H9 (cell line): ENCODE data around the gene DMP1. TPM values are rescaled to one million over a fixed set of nuclear protein-coding genes. Genes with fewer than 3 reads are reported as not detected.

ENCODE experiments used
- DNase-seq: peaks from one replicate; pipeline ENCODE4 v3.0.0-alpha.2; 2017
- H2AFZ ChIP-seq: one replicate; pipeline ENCODE4 v1.6.1; 2013; ENCODE audit warnings: mild to moderate bottlenecking, low read length, control low read depth, moderate library complexity
- H2AK5ac ChIP-seq: 2 replicates; pipeline ENCODE4 v1.6.1; 2013; ENCODE audit warnings: low read length, control low read depth, mixed read lengths; ENCODE audit not compliant: insufficient read length
- H2BK120ac ChIP-seq: one replicate; pipeline ENCODE4 v1.6.1; 2013; ENCODE audit warnings: low read depth, mild to moderate bottlenecking, low read length, control low read depth, inconsistent platforms; ENCODE audit not compliant: poor library complexity, severe bottlenecking
- H2BK12ac ChIP-seq: 2 replicates; pipeline ENCODE4 v1.6.1; 2013; ENCODE audit warnings: low read length, control low read depth, mixed read lengths, low read depth; ENCODE audit not compliant: insufficient read length
- H2BK15ac ChIP-seq: 2 replicates; pipeline ENCODE4 v1.6.1; 2013; ENCODE audit warnings: low read depth, low read length, control low read depth
- H2BK20ac ChIP-seq: one replicate; pipeline ENCODE4 v1.6.1; 2013; ENCODE audit warnings: low read depth, mild to moderate bottlenecking, low read length, control low read depth, inconsistent platforms; ENCODE audit not compliant: poor library complexity, severe bottlenecking
- H2BK5ac ChIP-seq: 2 replicates; pipeline ENCODE4 v1.6.1; 2013; ENCODE audit warnings: low read length, control low read depth, mixed read lengths; ENCODE audit not compliant: insufficient read length
- H3K14ac ChIP-seq: 2 replicates; pipeline ENCODE4 v1.6.1; 2013; ENCODE audit warnings: low read length, control low read depth; ENCODE audit not compliant: insufficient read depth
- H3K18ac ChIP-seq: 2 replicates; pipeline ENCODE4 v1.6.1; 2013; ENCODE audit warnings: low read depth, mild to moderate bottlenecking, mixed read lengths, low read length, control low read depth; ENCODE audit not compliant: insufficient read length
- H3K23ac ChIP-seq: 2 replicates; pipeline ENCODE4 v1.6.1; 2013; ENCODE audit warnings: low read length, control low read depth, mixed read lengths, low read depth; ENCODE audit not compliant: insufficient read length
- H3K23me2 ChIP-seq: 2 replicates; pipeline ENCODE4 v1.6.1; 2013; ENCODE audit warnings: low read depth, mild to moderate bottlenecking, mixed read lengths, low read length, control low read depth; ENCODE audit not compliant: insufficient read length, poor library complexity, severe bottlenecking
- H3K27ac ChIP-seq: 2 replicates; pipeline ENCODE4 v1.5.1; 2013; ENCODE audit warnings: low read length, control low read depth, mixed read lengths, low read depth; ENCODE audit not compliant: insufficient read length
- H3K27me3 ChIP-seq: 2 replicates; pipeline ENCODE4 v1.6.1; 2013; ENCODE audit warnings: low read length, control low read depth, inconsistent platforms; ENCODE audit not compliant: insufficient read depth
- H3K4ac ChIP-seq: 2 replicates; pipeline ENCODE4 v1.6.1; 2013; ENCODE audit warnings: low read depth, mild to moderate bottlenecking, control low read depth, inconsistent platforms, low read length, moderate library complexity
- H3K4me1 ChIP-seq: 2 replicates; pipeline ENCODE4 v1.6.1; 2013; ENCODE audit warnings: low read length, control low read depth, inconsistent platforms; ENCODE audit not compliant: insufficient read depth
- H3K4me2 ChIP-seq: 2 replicates; pipeline ENCODE4 v1.6.1; 2013; ENCODE audit warnings: low read length, control low read depth, mixed read lengths; ENCODE audit not compliant: insufficient read length, insufficient read depth
- H3K56ac ChIP-seq: 2 replicates; pipeline ENCODE4 v1.6.1; 2013; ENCODE audit warnings: low read depth, mild to moderate bottlenecking, mixed read lengths, low read length, control low read depth; ENCODE audit not compliant: insufficient read length
- H3K79me1 ChIP-seq: 2 replicates; pipeline ENCODE4 v1.6.1; 2013; ENCODE audit warnings: low read depth, mild to moderate bottlenecking, moderate library complexity, low read length, control low read depth, inconsistent platforms; ENCODE audit not compliant: insufficient read depth, poor library complexity, severe bottlenecking
- H3K79me2 ChIP-seq: 2 replicates; pipeline ENCODE4 v1.6.1; 2013; ENCODE audit warnings: low read length, control low read depth, inconsistent platforms; ENCODE audit not compliant: insufficient read depth
- H3K9ac ChIP-seq: 2 replicates; pipeline ENCODE4 v1.6.1; 2013; ENCODE audit warnings: low read length, control low read depth, mixed read lengths; ENCODE audit not compliant: insufficient read length; ENCODE audit errors: extremely low read depth
- H3K9me3 ChIP-seq: one replicate; pipeline ENCODE4 v1.6.1; 2013; ENCODE audit warnings: low read depth, low read length, inconsistent platforms; ENCODE audit not compliant: control insufficient read depth
- H3T11ph ChIP-seq: one replicate; pipeline ENCODE4 v1.6.1; 2013; ENCODE audit warnings: mild to moderate bottlenecking, low read length, control low read depth, inconsistent platforms
- H4K20me1 ChIP-seq: one replicate; pipeline ENCODE4 v1.6.1; 2013; ENCODE audit not compliant: control insufficient read depth, insufficient read length, insufficient read depth
- H4K5ac ChIP-seq: 2 replicates; pipeline ENCODE4 v1.6.1; 2013; ENCODE audit warnings: low read depth, mild to moderate bottlenecking, mixed read lengths, low read length, control low read depth; ENCODE audit not compliant: insufficient read length
- H4K8ac ChIP-seq: replicated peaks from 2 replicates; pipeline ENCODE4 v1.6.1; 2013; ENCODE audit warnings: low read length, control low read depth, mixed read lengths, low read depth; ENCODE audit not compliant: insufficient read length
- H4K91ac ChIP-seq: 2 replicates; pipeline ENCODE4 v1.6.1; 2013; ENCODE audit warnings: low read depth, mild to moderate bottlenecking, moderate library complexity, mixed read lengths, low read length, control low read depth; ENCODE audit not compliant: insufficient read length
- H3K27ac Mint-ChIP-seq, 3 experiments: 2 replicates in 2 of 3; 3 replicates in 1 of 3; pipeline ENCODE4 v1.8.0; 2020 to 2021; ENCODE audit warnings: mixed read lengths in 3 of 3, mild to moderate bottlenecking in 1 of 3, moderate library complexity in 1 of 3
- H3K27me3 Mint-ChIP-seq: 2 replicates; pipeline ENCODE4 v1.8.0; 2021; ENCODE audit warnings: low read depth, mild to moderate bottlenecking, moderate library complexity, mixed read lengths
- H3K36me3 Mint-ChIP-seq, 3 experiments: 2 replicates in 2 of 3; 3 replicates in 1 of 3; pipeline ENCODE4 v1.8.0; 2020 to 2021; ENCODE audit warnings: low read depth in 3 of 3, mixed read lengths in 3 of 3; ENCODE audit not compliant: insufficient read depth in 1 of 3
- H3K4me1 Mint-ChIP-seq, 2 experiments: 2 replicates each; pipeline ENCODE4 v1.8.0; 2020; ENCODE audit warnings: mixed read lengths in 2 of 2
- H3K4me3 Mint-ChIP-seq, 2 experiments: 2 replicates in 1 of 2; 3 replicates in 1 of 2; pipeline ENCODE4 v1.8.0; 2020 to 2021; ENCODE audit warnings: mild to moderate bottlenecking in 2 of 2, mixed read lengths in 2 of 2, moderate library complexity in 1 of 2
- H3K9me3 Mint-ChIP-seq, 2 experiments: 2 replicates in 1 of 2; 3 replicates in 1 of 2; pipeline ENCODE4 v1.8.0; 2020; ENCODE audit warnings: mild to moderate bottlenecking in 2 of 2, mixed read lengths in 2 of 2, moderate library complexity in 1 of 2
- CTCF ChIP-seq: fragments of 200-600 bp; sonication (generic); conservative IDR thresholded peaks from 3 replicates; pipeline ENCODE4 v1.8.0; 2021; ENCODE audit warnings: antibody characterized with exemption, mild to moderate bottlenecking
- WGBS: extraction: QIAGEN DNeasy Blood & Tissue Kit; methylation state at CpG from one replicate; pipeline ENCODE4 v1.1.7; 2013; ENCODE audit warnings: missing lambda C conversion rate, low lambda C conversion rate, mixed read lengths; ENCODE audit not compliant: insufficient read length; ENCODE audit errors: extremely low coverage; 5-methylcytosine and 5-hydroxymethylcytosine counted together
- total RNA-seq: library from RNA; stranded (reverse); gene quantifications from 2 replicates; pipeline ENCODE4 v1.2.1, GENCODE V29; 2021

Gene DMP1
- total RNA-seq, 1 experiment from 2014 or later = not detected

GRCh38 chr4:87697272-87697671, 47.2 kb downstream of the DMP1 start:
- Histone ChIP-seq H3K4me2 (no peak overlapping the region), H2BK15ac (no peak overlapping the region), H4K8ac (no peak overlapping the region), H2BK120ac (no peak overlapping the region), H3K23me2 (no peaks in the 10 kb centered on the region), H3K9me3 (peaks cover 28% of the 10 kb centered on the region), H4K91ac (no peak overlapping the region), H3K9ac (no peak overlapping the region), H3K27ac (no peak overlapping the region), H2AK5ac (no peak overlapping the region), H3K23ac (no peak overlapping the region), H2BK20ac (no peak overlapping the region), H2BK12ac (no peak overlapping the region), H4K20me1 (no peaks in the 10 kb centered on the region), H3K4me1 (no peaks in the 10 kb centered on the region), H3T11ph (no peak overlapping the region), H2AFZ (no peak overlapping the region), H3K79me2 (no peaks in the 10 kb centered on the region), H3K56ac (no peak overlapping the region), H3K27me3 (no peaks in the 10 kb centered on the region), H2BK5ac (no peak overlapping the region), H4K5ac (no peak overlapping the region), H3K18ac (no peak overlapping the region), H3K4ac (no peak overlapping the region), H3K79me1 (no peaks in the 10 kb centered on the region), H3K14ac (no peak overlapping the region)
- TF ChIP-seq CTCF = peak; percentile 26; the same call in 2 of the 3 replicates
- H3K9me3 Mint-ChIP-seq = peaks cover 46 to 60% of the 10 kb centered on the region in 2 experiments
- H3K36me3 Mint-ChIP-seq = peaks cover 35 to 48% (median 38%) of the 10 kb centered on the region in 3 experiments
- H3K27me3 Mint-ChIP-seq = no peaks in the 10 kb centered on the region
- no peak overlapping the region for H3K4me3 Mint-ChIP-seq
- DNase-seq = no peak
- no peaks in the 10 kb centered on the region for H3K4me1 Mint-ChIP-seq
- peak overlapping the region in 1 of 3 experiments; percentile 22; a peak in 1 of 7 replicates for H3K27ac Mint-ChIP-seq
- WGBS = no CpG with 5 or more reads among the region's 5 CpGs
